CD14-positive monocyte (primary cell): ENCODE results near the gene PLCE1. TPM values are rescaled to one million over a fixed set of nuclear protein-coding genes. Genes with fewer than 3 reads are reported as not detected.

Experiments
- DNase-seq, 3 donors: peaks; one replicate each; pipeline ENCODE4 v3.0.0-alpha.2; 2011 to 2022
- H2AFZ ChIP-seq: 2 replicates; pipeline ENCODE4 v1.6.0; 2012; ENCODE audit warnings: mild to moderate bottlenecking, low read depth, low read length, inconsistent platforms; ENCODE audit not compliant: insufficient read depth, poor library complexity, severe bottlenecking
- H3K27ac ChIP-seq, 2 donors: 1 replicate in 1 of 2; 2 replicates in 1 of 2; pipeline ENCODE4 v1.5.1; 2012 to 2013; ENCODE audit warnings: low read length in 2 of 2, control low read depth in 1 of 2, inconsistent platforms in 1 of 2, low read depth in 1 of 2, mild to moderate bottlenecking in 1 of 2
- H3K27me3 ChIP-seq, 2 donors: one replicate each; pipeline versions ENCODE4 v1.6.0 to v1.6.1; 2011 to 2013; ENCODE audit warnings: low read length in 2 of 2; ENCODE audit not compliant: control insufficient read depth in 2 of 2, insufficient read depth in 2 of 2
- H3K36me3 ChIP-seq, 2 donors: replicated peaks in 1 of 2; 1 replicate in 1 of 2; 2 replicates in 1 of 2; pipeline versions ENCODE4 v1.5.1 to v1.6.1; 2012 to 2013; ENCODE audit warnings: low read length in 2 of 2, control low read depth in 1 of 2, inconsistent platforms in 1 of 2, mild to moderate bottlenecking in 1 of 2; ENCODE audit not compliant: insufficient read depth in 2 of 2, control insufficient read depth in 1 of 2
- H3K4me1 ChIP-seq, 2 donors: 1 replicate in 1 of 2; 2 replicates in 1 of 2; pipeline versions ENCODE4 v1.5.1 to v1.6.1; 2012 to 2013; ENCODE audit warnings: low read length in 2 of 2, control low read depth in 1 of 2, inconsistent platforms in 1 of 2, mild to moderate bottlenecking in 1 of 2, moderate library complexity in 1 of 2; ENCODE audit not compliant: insufficient read depth in 2 of 2, control insufficient read depth in 1 of 2
- H3K4me2 ChIP-seq: replicated peaks from 2 replicates; pipeline ENCODE3; 2012; ENCODE audit warnings: low read length, moderate library complexity, mild to moderate bottlenecking; ENCODE audit not compliant: poor library complexity, severe bottlenecking; ENCODE audit errors: extremely low read depth
- H3K4me3 ChIP-seq, 3 experiments: fragments of 200-600 bp in 1 of 3; sonication (generic) in 1 of 3; replicated peaks in 1 of 3; 1 replicate in 2 of 3; 2 replicates in 1 of 3; pipeline ENCODE4 v1.5.1; 2011 to 2013; ENCODE audit warnings: low read length in 3 of 3, mild to moderate bottlenecking in 3 of 3, control low read depth in 2 of 3, low read depth in 2 of 3, inconsistent platforms in 1 of 3, moderate library complexity in 1 of 3
- H3K79me2 ChIP-seq: 2 replicates; pipeline ENCODE4 v1.6.0; 2012; ENCODE audit warnings: mild to moderate bottlenecking, control low read depth, inconsistent platforms, low read length, moderate library complexity; ENCODE audit not compliant: insufficient read depth
- H3K9ac ChIP-seq: 2 replicates; pipeline ENCODE4 v1.6.0; 2017; ENCODE audit warnings: low read length, mild to moderate bottlenecking; ENCODE audit not compliant: insufficient read depth, poor library complexity, severe bottlenecking
- H3K9me3 ChIP-seq, 2 donors: replicated peaks in 1 of 2; 1 replicate in 1 of 2; 2 replicates in 1 of 2; pipeline versions ENCODE4 v1.5.1 to v1.6.1; 2012 to 2013; ENCODE audit warnings: low read length in 2 of 2, control low read depth in 1 of 2; ENCODE audit not compliant: control insufficient read depth in 1 of 2, insufficient read depth in 1 of 2
- H4K20me1 ChIP-seq: 2 replicates; pipeline ENCODE4 v1.6.0; 2012; ENCODE audit warnings: mild to moderate bottlenecking, low read length, control low read depth, moderate library complexity; ENCODE audit not compliant: insufficient read depth
- H3K27ac Mint-ChIP-seq, 7 donors: one replicate each; pipeline ENCODE4 v1.8.0; 2020; ENCODE audit warnings: mild to moderate bottlenecking in 7 of 7, mixed read lengths in 7 of 7, moderate library complexity in 6 of 7, inconsistent platforms in 2 of 7
- H3K27me3 Mint-ChIP-seq, 3 donors: one replicate each; pipeline ENCODE4 v1.8.0; 2021 to 2022; ENCODE audit warnings: low read depth in 3 of 3, mild to moderate bottlenecking in 3 of 3, mixed read lengths in 3 of 3, moderate library complexity in 3 of 3, inconsistent platforms in 1 of 3
- H3K36me3 Mint-ChIP-seq, 2 donors: one replicate each; pipeline ENCODE4 v1.8.0; 2020; ENCODE audit warnings: mixed read lengths in 2 of 2, inconsistent platforms in 1 of 2, mild to moderate bottlenecking in 1 of 2
- H3K4me1 Mint-ChIP-seq: one replicate; pipeline ENCODE4 v1.8.0; 2020; ENCODE audit warnings: mild to moderate bottlenecking, mixed read lengths
- H3K4me3 Mint-ChIP-seq, 2 donors: one replicate each; pipeline ENCODE4 v1.8.0; 2020; ENCODE audit warnings: mild to moderate bottlenecking in 2 of 2, mixed read lengths in 2 of 2, moderate library complexity in 1 of 2
- H3K9me3 Mint-ChIP-seq, 7 donors: one replicate each; pipeline ENCODE4 v1.8.0; 2020 to 2022; ENCODE audit warnings: mixed read lengths in 7 of 7, mild to moderate bottlenecking in 6 of 7, moderate library complexity in 6 of 7, inconsistent platforms in 2 of 7
- WGBS: methylation state at CpG from one replicate; pipeline ENCODE4 v1.1.5; 2013; ENCODE audit warnings: missing lambda C conversion rate; ENCODE audit not compliant: insufficient coverage; 5-methylcytosine and 5-hydroxymethylcytosine counted together
- intact Hi-C, 2 donors: fragments of 100-400 bp; cut with micrococcal nuclease; formaldehyde crosslinking; loops; one replicate each; pipeline versions ENCODE4 v1.15.0 to v1.15.1; 2023
- polyA plus RNA-seq, 3 donors: library from polyadenylated mRNA; depleted of rRNA in 1 of 3; unstranded in 2 of 3; stranded (reverse) in 1 of 3; fragments of 300-500 nt in 2 of 3; fragments of >200 nt in 1 of 3; fragmentation: Illumina TruSeq in 2 of 3; gene quantifications; 1 replicate in 2 of 3; 2 replicates in 1 of 3; pipeline ENCODE4 v1.2.3, GENCODE V29; 2012 to 2021
- TF ChIP-seq, protein P1 (sequence below): fragments of 200-600 bp; IDR thresholded peaks from one replicate; pipeline ENCODE4 v1.8.0; 2022; ENCODE audit warnings: antibody characterized with exemption, mild to moderate bottlenecking

The PLCE1 gene
- polyA plus RNA-seq, 3 donors: 0.02 TPM; not detected in 1

DNA sequence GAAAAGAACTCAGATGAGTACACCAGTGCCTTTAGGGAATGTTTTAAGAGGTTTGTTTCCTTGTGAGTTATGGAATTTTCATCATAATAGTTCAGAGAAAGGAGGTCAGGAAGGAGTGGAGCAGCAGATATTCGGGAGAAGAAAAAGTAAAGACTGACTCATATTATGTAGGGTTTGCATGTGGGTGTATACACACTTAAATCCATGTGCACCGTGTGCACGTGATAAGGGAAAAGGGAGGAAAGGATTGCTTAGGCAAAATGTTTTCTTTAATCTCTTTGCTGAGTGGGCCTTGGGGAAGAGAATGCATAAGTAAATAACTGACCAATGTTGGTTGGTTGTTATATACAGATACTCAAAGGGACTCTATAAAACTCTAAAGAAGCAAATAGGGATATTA lies 30.2 kb downstream of the PLCE1 start:
- no peak for DNase-seq
- Mint-ChIP-seq H3K9me3 (peaks cover 5 to 17% (median 8%) of the 10 kb centered on the region in 7 donors), H3K27me3 (peaks cover 2 to 5% (median 2%) of the 10 kb centered on the region in 3 donors), H3K36me3 (no peaks in the 10 kb centered on the region), H3K27ac (no peak overlapping the region), H3K4me3 (no peak overlapping the region), H3K4me1 (no peaks in the 10 kb centered on the region)
- no peaks in the 10 kb centered on the region for H3K4me1 ChIP-seq
- peaks cover 10 to 12% of the 10 kb centered on the region in 2 donors for H3K9me3 ChIP-seq
- no peak overlapping the region for H3K27ac ChIP-seq
- no peak overlapping the region for H3K4me3 ChIP-seq
- no peaks in the 10 kb centered on the region for H3K36me3 ChIP-seq
- no peaks in the 10 kb centered on the region for H3K79me2 ChIP-seq
- H3K4me2 ChIP-seq: no peak overlapping the region
- no peak overlapping the region for H3K9ac ChIP-seq
- H4K20me1 ChIP-seq: no peaks in the 10 kb centered on the region
- H2AFZ ChIP-seq: no peak overlapping the region
- no peaks in the 10 kb centered on the region for H3K27me3 ChIP-seq
- intact Hi-C loops: no loop called here
- TF ChIP-seq, protein P1, sequence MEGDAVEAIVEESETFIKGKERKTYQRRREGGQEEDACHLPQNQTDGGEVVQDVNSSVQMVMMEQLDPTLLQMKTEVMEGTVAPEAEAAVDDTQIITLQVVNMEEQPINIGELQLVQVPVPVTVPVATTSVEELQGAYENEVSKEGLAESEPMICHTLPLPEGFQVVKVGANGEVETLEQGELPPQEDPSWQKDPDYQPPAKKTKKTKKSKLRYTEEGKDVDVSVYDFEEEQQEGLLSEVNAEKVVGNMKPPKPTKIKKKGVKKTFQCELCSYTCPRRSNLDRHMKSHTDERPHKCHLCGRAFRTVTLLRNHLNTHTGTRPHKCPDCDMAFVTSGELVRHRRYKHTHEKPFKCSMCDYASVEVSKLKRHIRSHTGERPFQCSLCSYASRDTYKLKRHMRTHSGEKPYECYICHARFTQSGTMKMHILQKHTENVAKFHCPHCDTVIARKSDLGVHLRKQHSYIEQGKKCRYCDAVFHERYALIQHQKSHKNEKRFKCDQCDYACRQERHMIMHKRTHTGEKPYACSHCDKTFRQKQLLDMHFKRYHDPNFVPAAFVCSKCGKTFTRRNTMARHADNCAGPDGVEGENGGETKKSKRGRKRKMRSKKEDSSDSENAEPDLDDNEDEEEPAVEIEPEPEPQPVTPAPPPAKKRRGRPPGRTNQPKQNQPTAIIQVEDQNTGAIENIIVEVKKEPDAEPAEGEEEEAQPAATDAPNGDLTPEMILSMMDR: no peak
- WGBS: 40% methylated on average over 1 of the region's 3 CpGs

DNA sequence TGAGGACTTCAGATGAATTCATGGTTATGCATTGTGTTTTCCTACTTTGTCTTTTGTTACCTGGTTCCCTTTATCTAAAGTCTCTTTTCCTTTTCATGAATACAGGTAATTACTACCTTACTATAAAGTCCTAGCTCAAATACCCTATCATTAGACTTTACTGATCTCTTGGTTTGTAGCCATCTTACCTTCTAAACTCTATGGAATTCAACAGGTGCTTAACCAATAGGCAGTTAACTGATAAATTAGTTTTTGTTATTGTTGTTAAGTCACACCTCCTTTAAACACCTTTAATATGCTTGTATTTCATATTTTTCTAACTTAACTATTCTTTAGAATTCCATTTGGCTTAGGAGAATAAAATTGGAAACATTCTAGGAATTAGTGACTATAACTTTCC lies 30.7 kb downstream of the PLCE1 start:
- H3K27ac ChIP-seq: no peak overlapping the region
- H2AFZ ChIP-seq: no peak overlapping the region
- H3K79me2 ChIP-seq: no peaks in the 10 kb centered on the region
- H3K4me1 ChIP-seq: no peaks in the 10 kb centered on the region
- Mint-ChIP-seq H3K27ac (no peak overlapping the region), H3K27me3 (peaks cover 2 to 5% (median 2%) of the 10 kb centered on the region in 3 donors), H3K4me1 (no peaks in the 10 kb centered on the region), H3K4me3 (no peak overlapping the region), H3K9me3 (peaks cover 6 to 17% (median 10%) of the 10 kb centered on the region in 7 donors), H3K36me3 (no peaks in the 10 kb centered on the region)
- H3K4me3 ChIP-seq: no peak overlapping the region
- H3K36me3 ChIP-seq: no peaks in the 10 kb centered on the region
- no peaks in the 10 kb centered on the region for H4K20me1 ChIP-seq
- DNase-seq: no peak
- H3K4me2 ChIP-seq: no peak overlapping the region
- TF ChIP-seq, protein P1: no peak
- intact Hi-C loops: no loop called here
- H3K9ac ChIP-seq: no peak overlapping the region
- peaks cover 10 to 12% of the 10 kb centered on the region in 2 donors for H3K9me3 ChIP-seq
- no peaks in the 10 kb centered on the region for H3K27me3 ChIP-seq
